HG03469 (cell line): ENCODE measurements around the gene FOXO1.

Experiments used
- ATAC-seq: cut with Tn5 transposase; IDR thresholded peaks from one replicate; pipeline ENCODE4 v1.9.1; 2021; ENCODE audit warnings: mild to moderate bottlenecking, moderate library complexity, moderate number of reproducible peaks; ENCODE audit not compliant: unreplicated experiment

FOXO1 gene

GRCh38 chr13:40611004-40611403 lies 55.4 kb downstream of the FOXO1 start:
- ATAC-seq = no peak

GRCh38 chr13:40609972-40610726 lies 56.3 kb downstream of the FOXO1 start:
- ATAC-seq = no peak

GRCh38 chr13:40608308-40608707 lies 58.1 kb downstream of the FOXO1 start:
- ATAC-seq = no peak

- ATAC-seq = no peak
These were observed 60.9 kb downstream of the FOXO1 start for GRCh38 chr13:40605573-40605972.

- no peak for ATAC-seq
These were observed 62.3 kb downstream of the FOXO1 start for GRCh38 chr13:40604135-40604534.

GRCh38 chr13:40600149-40600751 lies 66.2 kb downstream of the FOXO1 start:
- no peak for ATAC-seq

GRCh38 chr13:40599747-40600146 lies 66.7 kb downstream of the FOXO1 start:
- ATAC-seq = no peak

- no peak for ATAC-seq
These were observed 67.3 kb downstream of the FOXO1 start for GRCh38 chr13:40599124-40599523.

- no peak for ATAC-seq
These were observed 67.9 kb downstream of the FOXO1 start for GRCh38 chr13:40598569-40598968.

- no peak for ATAC-seq
These were observed 68.6 kb downstream of the FOXO1 start for GRCh38 chr13:40597735-40598365.

GRCh38 chr13:40596484-40596883 lies 70.0 kb downstream of the FOXO1 start:
- no peak for ATAC-seq

- no peak for ATAC-seq
These were observed 70.7 kb downstream of the FOXO1 start for GRCh38 chr13:40595693-40596092.

- ATAC-seq = no peak
These were observed 74.4 kb downstream of the FOXO1 start for GRCh38 chr13:40592035-40592434.

- ATAC-seq = no peak
These were observed 75.3 kb downstream of the FOXO1 start for GRCh38 chr13:40591091-40591490.

GRCh38 chr13:40590112-40590862 lies 76.2 kb downstream of the FOXO1 start:
- ATAC-seq = no peak

- peak; percentile 90 for ATAC-seq
These were observed 76.9 kb downstream of the FOXO1 start for GRCh38 chr13:40589285-40590109.

GRCh38 chr13:40588101-40588500 lies 78.3 kb downstream of the FOXO1 start:
- ATAC-seq = no peak

- ATAC-seq = no peak
These were observed 79.4 kb downstream of the FOXO1 start for GRCh38 chr13:40586886-40587565.

- ATAC-seq = no peak
These were observed 80.5 kb downstream of the FOXO1 start for GRCh38 chr13:40585911-40586471.

- ATAC-seq = no peak
These were observed 82.7 kb downstream of the FOXO1 start for GRCh38 chr13:40583738-40584137.
